ENCODE measurements around the gene SLC9B1.

DNA sequence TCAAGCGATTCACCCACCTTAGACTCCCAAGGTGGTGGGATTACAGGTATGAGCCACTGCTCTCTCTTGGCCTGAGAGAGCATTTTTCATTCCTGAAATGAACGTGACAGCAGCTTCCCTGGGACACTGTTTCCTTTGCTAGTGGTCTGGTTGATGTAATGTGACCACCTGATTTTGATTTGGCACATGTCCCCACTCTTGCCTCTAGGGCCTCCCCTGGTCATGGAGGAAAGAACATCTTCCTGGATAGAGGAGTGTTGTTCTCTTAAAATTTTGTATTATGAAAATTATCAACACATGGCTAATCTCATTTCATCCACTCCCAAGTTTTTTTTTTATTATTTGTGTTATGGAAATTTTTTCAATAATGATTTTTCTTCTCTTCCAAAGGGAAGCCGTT is 33.3 kb upstream of the SLC9B1 start:
- TF ChIP-seq CTCF (IDR thresholded peaks at IDR 0.05) (no peak), POLR2A (IDR thresholded peaks at IDR 0.05) (no peak)

Measured in body of pancreas (tissue), 4 donors.